H1 (cell line): Measurements from ENCODE around the gene SUCLG2. TPM values are rescaled to one million over a fixed set of nuclear protein-coding genes. Genes with fewer than 3 reads are reported as not detected.

Experiments
- CTCF ChIA-PET: fragments of 300-600 bp; sonication (Branson Sonifier 250); formaldehyde crosslinking; loops from one replicate; lab custom pipeline; 2021; ENCODE audit not compliant: partially characterized antibody; lab: Charles Lee
- POLR2A ChIA-PET: fragments of 300-600 bp; sonication (Branson Sonifier 250); formaldehyde crosslinking; loops from one replicate; lab custom pipeline; 2021; ENCODE audit warnings: inconsistent platforms; ENCODE audit not compliant: partially characterized antibody; lab: Charles Lee
- DNase-seq, 2 experiments: peaks; one replicate each; pipeline versions ENCODE4 v3.0.0 to v3.0.0-alpha.2; 2010 to 2022; ENCODE audit warnings: low spot score in 2 of 2, low read depth in 1 of 2, mixed read lengths in 1 of 2
- FAIRE-seq: peaks from 2 replicates; lab custom pipeline; 2011; peaks lifted over from hg19 to GRCh38; lab: Jason Lieb, UNC
- H2AFZ ChIP-seq: 2 replicates; pipeline ENCODE4 v1.8.1; 2012; ENCODE audit warnings: low read length, inconsistent platforms
- H2AK5ac ChIP-seq: 2 replicates; pipeline ENCODE4 v1.6.1; 2013; ENCODE audit warnings: low read depth, low read length
- H2BK120ac ChIP-seq: replicated peaks from 2 replicates; pipeline ENCODE3; 2013; ENCODE audit warnings: low read depth, low read length, inconsistent platforms
- H2BK12ac ChIP-seq: 2 replicates; pipeline ENCODE4 v1.6.1; 2013; ENCODE audit warnings: low read depth, low read length
- H2BK15ac ChIP-seq: 2 replicates; pipeline ENCODE4 v1.6.1; 2013; ENCODE audit warnings: low read length
- H2BK20ac ChIP-seq: 2 replicates; pipeline ENCODE4 v1.6.1; 2013; ENCODE audit warnings: low read length
- H2BK5ac ChIP-seq: 2 replicates; pipeline ENCODE4 v1.6.1; 2013; ENCODE audit warnings: low read depth, low read length
- H3K14ac ChIP-seq: 2 replicates; pipeline ENCODE4 v1.6.1; 2013; ENCODE audit warnings: inconsistent platforms; ENCODE audit not compliant: insufficient read length
- H3K18ac ChIP-seq: 2 replicates; pipeline ENCODE4 v1.6.1; 2013; ENCODE audit warnings: low read length; ENCODE audit errors: extremely low read depth
- H3K23ac ChIP-seq: 2 replicates; pipeline ENCODE4 v1.6.1; 2013; ENCODE audit warnings: inconsistent platforms; ENCODE audit not compliant: insufficient read length
- H3K23me2 ChIP-seq: 2 replicates; pipeline ENCODE4 v1.6.1; 2013; ENCODE audit warnings: low read depth, low read length
- H3K27ac ChIP-seq: 2 replicates; pipeline ENCODE4 v1.6.1; 2011; ENCODE audit warnings: low read depth, low read length, inconsistent platforms
- H3K27me3 ChIP-seq, 4 experiments: replicated peaks in 1 of 4; 1 replicate in 1 of 4; 2 replicates in 3 of 4; pipeline versions ENCODE4 v1.6.1 to v1.8.1; 2011 to 2013; ENCODE audit warnings: low read length in 3 of 4, mild to moderate bottlenecking in 3 of 4, inconsistent platforms in 2 of 4, mixed read lengths in 2 of 4, moderate library complexity in 1 of 4; ENCODE audit not compliant: control insufficient read depth in 3 of 4, insufficient read depth in 3 of 4; ENCODE audit errors: extremely low read depth in 1 of 4
- H3K36me3 ChIP-seq, 4 experiments: 2 replicates each; pipeline versions ENCODE4 v1.6.1 to v1.8.1; 2011 to 2013; ENCODE audit warnings: mild to moderate bottlenecking in 4 of 4, low read length in 3 of 4, moderate library complexity in 2 of 4, control low read depth in 1 of 4, inconsistent platforms in 1 of 4; ENCODE audit not compliant: insufficient read depth in 4 of 4, control insufficient read depth in 2 of 4
- H3K4ac ChIP-seq: replicated peaks from 2 replicates; pipeline ENCODE3; 2013; ENCODE audit warnings: low read length, low read depth, mixed read lengths, inconsistent platforms; ENCODE audit not compliant: insufficient read length
- H3K4me1 ChIP-seq, 4 experiments: replicated peaks in 1 of 4; 1 replicate in 1 of 4; 2 replicates in 3 of 4; pipeline versions ENCODE4 v1.6.1 to v1.8.1; 2011 to 2013; ENCODE audit warnings: low read length in 3 of 4, inconsistent platforms in 2 of 4, mixed read lengths in 1 of 4; ENCODE audit not compliant: insufficient read depth in 4 of 4, control insufficient read depth in 3 of 4
- H3K4me2 ChIP-seq, 2 experiments: 2 replicates each; pipeline versions ENCODE4 v1.6.1 to v1.8.1; 2011 to 2013; ENCODE audit warnings: low read depth in 2 of 2, low read length in 2 of 2, control low read depth in 1 of 2, inconsistent platforms in 1 of 2, mild to moderate bottlenecking in 1 of 2; ENCODE audit not compliant: insufficient read depth in 1 of 2
- H3K4me3 ChIP-seq, 4 experiments: fragments of 200-600, 300-600 bp in 1 of 4; sonication (generic), shearing (Covaris generic), sonication (Bioruptor Twin) in 1 of 4; 2 replicates each; pipeline versions ENCODE4 v1.5.1 to v1.8.1; 2011 to 2016; ENCODE audit warnings: low read length in 4 of 4, low read depth in 3 of 4, control low read depth in 2 of 4, inconsistent platforms in 2 of 4, mild to moderate bottlenecking in 2 of 4, mixed read lengths in 1 of 4, moderate library complexity in 1 of 4; ENCODE audit not compliant: insufficient read depth in 2 of 4; ENCODE audit errors: extremely low read depth in 1 of 4
- H3K56ac ChIP-seq: replicated peaks from 2 replicates; pipeline ENCODE3; 2013; ENCODE audit warnings: low read depth, mild to moderate bottlenecking, mixed read lengths, low read length, inconsistent platforms; ENCODE audit not compliant: insufficient read length
- H3K79me1 ChIP-seq: 2 replicates; pipeline ENCODE4 v1.6.1; 2013; ENCODE audit warnings: low read depth, low read length, control low read depth
- H3K79me2 ChIP-seq, 2 experiments: 2 replicates each; pipeline versions ENCODE4 v1.6.1 to v1.8.1; 2012 to 2013; ENCODE audit warnings: low read length in 2 of 2, mild to moderate bottlenecking in 2 of 2, inconsistent platforms in 1 of 2; ENCODE audit not compliant: insufficient read depth in 2 of 2, control insufficient read depth in 1 of 2
- H3K9ac ChIP-seq, 4 experiments: replicated peaks in 1 of 4; 1 replicate in 1 of 4; 2 replicates in 3 of 4; pipeline versions ENCODE4 v1.6.1 to v1.8.1; 2011 to 2013; ENCODE audit warnings: low read depth in 3 of 4, low read length in 3 of 4, control low read depth in 2 of 4, mild to moderate bottlenecking in 2 of 4, moderate library complexity in 2 of 4, inconsistent platforms in 1 of 4; ENCODE audit errors: extremely low read depth in 1 of 4
- H3K9me3 ChIP-seq, 2 experiments: 2 replicates each; pipeline versions ENCODE4 v1.6.1 to v1.8.1; 2012 to 2013; ENCODE audit warnings: mild to moderate bottlenecking in 2 of 2, moderate library complexity in 2 of 2, control low read depth in 1 of 2, inconsistent platforms in 1 of 2, low read depth in 1 of 2, low read length in 1 of 2, mixed read lengths in 1 of 2; ENCODE audit not compliant: insufficient read depth in 2 of 2
- H4K20me1 ChIP-seq, 2 experiments: replicated peaks in 1 of 2; 2 replicates each; pipeline versions ENCODE3 to v1.8.1; 2011 to 2013; ENCODE audit warnings: inconsistent platforms in 2 of 2, low read length in 2 of 2, mild to moderate bottlenecking in 1 of 2; ENCODE audit not compliant: insufficient read depth in 2 of 2, control insufficient read depth in 1 of 2
- H4K5ac ChIP-seq: 2 replicates; pipeline ENCODE4 v1.6.1; 2013; ENCODE audit warnings: low read length, low read depth, mixed read lengths, inconsistent platforms; ENCODE audit not compliant: insufficient read length
- H4K8ac ChIP-seq: 2 replicates; pipeline ENCODE4 v1.8.0; 2013; ENCODE audit warnings: mild to moderate bottlenecking, moderate library complexity, low read length, inconsistent platforms; ENCODE audit not compliant: insufficient read depth; ENCODE audit errors: extremely low read depth
- H4K91ac ChIP-seq: replicated peaks from 2 replicates; pipeline ENCODE3; 2013; ENCODE audit warnings: low read length, mixed read lengths, inconsistent platforms; ENCODE audit not compliant: insufficient read length
- ATF3 ChIP-seq: IDR thresholded peaks from 2 replicates; pipeline ENCODE4 v1.6.1; 2011; ENCODE audit warnings: low read depth, mild to moderate bottlenecking, low read length; ENCODE audit not compliant: insufficient read depth
- BACH1 ChIP-seq: IDR thresholded peaks from 2 replicates; pipeline ENCODE4 v1.6.1; 2012; ENCODE audit warnings: low read length, improper control_type of control experiment
- CEBPB ChIP-seq: IDR thresholded peaks from 2 replicates; pipeline ENCODE4 v1.6.1; 2012; ENCODE audit warnings: low read depth, low read length
- EGR1 ChIP-seq: IDR thresholded peaks from 2 replicates; pipeline ENCODE4 v1.6.1; 2011; ENCODE audit warnings: low read depth, low read length, borderline replicate concordance
- KDM1A ChIP-seq: fragments of 200-600, 300-600 bp; sonication (generic); IDR thresholded peaks from 2 replicates; pipeline ENCODE4 v1.7.1; 2016; ENCODE audit warnings: mild to moderate bottlenecking, low read length, borderline replicate concordance
- KDM4A ChIP-seq: IDR thresholded peaks from one replicate; pipeline ENCODE4 v1.7.1; 2012; ENCODE audit warnings: low read depth, mild to moderate bottlenecking, moderate library complexity, low read length, inconsistent platforms; ENCODE audit not compliant: severe bottlenecking
- KDM5A ChIP-seq: fragments of 200-600 bp; IDR thresholded peaks from 2 replicates; pipeline ENCODE4 v1.7.1; 2012; ENCODE audit warnings: mild to moderate bottlenecking, low read length, inconsistent platforms, mixed read lengths
- TAF1 ChIP-seq: IDR thresholded peaks from 2 replicates; pipeline ENCODE4 v1.6.1; 2011; ENCODE audit warnings: mild to moderate bottlenecking, low read depth, low read length
- WGBS, 2 experiments: shearing (Covaris generic) in 1 of 2; methylation state at CpG; one replicate each; pipeline versions ENCODE4 v1.1.6 to v1.1.7; 2013 to 2015; ENCODE audit warnings: low lambda C conversion rate in 2 of 2, mixed read lengths in 2 of 2, inconsistent platforms in 1 of 2, low coverage in 1 of 2, missing lambda C conversion rate in 1 of 2; ENCODE audit not compliant: insufficient replicate concordance in 2 of 2, insufficient coverage in 1 of 2, insufficient read length in 1 of 2; ENCODE audit errors: extremely low coverage in 1 of 2, missing lambda C conversion rate in 1 of 2; 5-methylcytosine and 5-hydroxymethylcytosine counted together
- polyA plus RNA-seq, 7 experiments: library from polyadenylated mRNA; depleted of rRNA in 3 of 7; stranded (reverse) in 5 of 7; unstranded in 2 of 7; fragments of >200 nt in 5 of 7; fragments of 200-250 nt in 2 of 7; gene quantifications; 1 replicate in 5 of 7; 2 replicates in 1 of 7; 4 replicates in 1 of 7; pipeline versions ENCODE4 v1.2.1 to v1.2.3, GENCODE V29; 2011 to 2013; ENCODE audit warnings: missing spikeins in 2 of 7, mixed read lengths in 2 of 7
- total RNA-seq: library from RNA; stranded (reverse); fragmentation: NEBNext Ultra II Directional; extraction: Animal tissue kit (Norgen Biotek cat#: 25700); gene quantifications from 2 replicates; pipeline ENCODE4 v1.2.1, GENCODE V29; 2021

Gene SUCLG2
- total and polyA plus RNA-seq, 2 of the 8 experiments (the other 6 are each of a cell fraction or from before 2014, with no cell fraction given), result 12.9 to 46.2 TPM

GRCh38 chr3:67559029-67559605 lies 95.3 kb downstream of the SUCLG2 start:
- no peak for FAIRE-seq
- no peaks in the 10 kb centered on the region for H3K27me3 ChIP-seq
- H4K91ac ChIP-seq, result no peak overlapping the region
- ChIA-PET CTCF (no interaction called here), POLR2A (no interaction called here)
- no peak overlapping the region for H3K14ac ChIP-seq
- no peak overlapping the region for H4K8ac ChIP-seq
- no peak overlapping the region for H2BK15ac ChIP-seq
- no peaks in the 10 kb centered on the region for H4K20me1 ChIP-seq
- WGBS, 2 experiments, result 93% methylated on average over 7 of the region's 7 CpGs; no CpG with 5 or more reads in 1 of the 2 experiments
- no peak overlapping the region for H3K9ac ChIP-seq
- H3K18ac ChIP-seq, result no peak overlapping the region
- no peak overlapping the region for H4K5ac ChIP-seq
- H2AK5ac ChIP-seq, result no peak overlapping the region
- no peak overlapping the region for H2AFZ ChIP-seq
- H3K4me1 ChIP-seq, result no peaks in the 10 kb centered on the region
- no peak overlapping the region for H3K4me2 ChIP-seq
- H3K23me2 ChIP-seq, result no peaks in the 10 kb centered on the region
- no peak overlapping the region for H3K4ac ChIP-seq
- no peak overlapping the region for H3K56ac ChIP-seq
- H3K4me3 ChIP-seq, result no peak overlapping the region
- no peak overlapping the region for H3K27ac ChIP-seq
- H3K36me3 ChIP-seq, result no peaks in the 10 kb centered on the region
- no peak overlapping the region for H2BK12ac ChIP-seq
- H3K79me2 ChIP-seq, result no peaks in the 10 kb centered on the region; a peak in 1 of 4 replicates
- H3K9me3 ChIP-seq, result no peaks in the 10 kb centered on the region
- H2BK5ac ChIP-seq, result no peak overlapping the region
- no peak for DNase-seq
- no peaks in the 10 kb centered on the region for H3K79me1 ChIP-seq
- no peak overlapping the region for H2BK20ac ChIP-seq
- no peak overlapping the region for H3K23ac ChIP-seq
- H2BK120ac ChIP-seq, result no peak overlapping the region
- TF ChIP-seq TAF1 (no peak), KDM5A (no peak), ATF3 (no peak), CEBPB (no peak), BACH1 (no peak), EGR1 (no peak), KDM4A (no peak), KDM1A (no peak)
